ENCODE data around the gene KCNG3. TPM values are rescaled to one million over a fixed set of nuclear protein-coding genes. Genes with fewer than 3 reads are reported as not detected.
A peak's percentile ranks its signal among the peaks of the same experiment; 100 is the strongest.

Gene KCNG3, protein sequence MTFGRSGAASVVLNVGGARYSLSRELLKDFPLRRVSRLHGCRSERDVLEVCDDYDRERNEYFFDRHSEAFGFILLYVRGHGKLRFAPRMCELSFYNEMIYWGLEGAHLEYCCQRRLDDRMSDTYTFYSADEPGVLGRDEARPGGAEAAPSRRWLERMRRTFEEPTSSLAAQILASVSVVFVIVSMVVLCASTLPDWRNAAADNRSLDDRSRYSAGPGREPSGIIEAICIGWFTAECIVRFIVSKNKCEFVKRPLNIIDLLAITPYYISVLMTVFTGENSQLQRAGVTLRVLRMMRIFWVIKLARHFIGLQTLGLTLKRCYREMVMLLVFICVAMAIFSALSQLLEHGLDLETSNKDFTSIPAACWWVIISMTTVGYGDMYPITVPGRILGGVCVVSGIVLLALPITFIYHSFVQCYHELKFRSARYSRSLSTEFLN
- 0.55 and 0.79 TPM in 2 replicates for total RNA-seq

DNA sequence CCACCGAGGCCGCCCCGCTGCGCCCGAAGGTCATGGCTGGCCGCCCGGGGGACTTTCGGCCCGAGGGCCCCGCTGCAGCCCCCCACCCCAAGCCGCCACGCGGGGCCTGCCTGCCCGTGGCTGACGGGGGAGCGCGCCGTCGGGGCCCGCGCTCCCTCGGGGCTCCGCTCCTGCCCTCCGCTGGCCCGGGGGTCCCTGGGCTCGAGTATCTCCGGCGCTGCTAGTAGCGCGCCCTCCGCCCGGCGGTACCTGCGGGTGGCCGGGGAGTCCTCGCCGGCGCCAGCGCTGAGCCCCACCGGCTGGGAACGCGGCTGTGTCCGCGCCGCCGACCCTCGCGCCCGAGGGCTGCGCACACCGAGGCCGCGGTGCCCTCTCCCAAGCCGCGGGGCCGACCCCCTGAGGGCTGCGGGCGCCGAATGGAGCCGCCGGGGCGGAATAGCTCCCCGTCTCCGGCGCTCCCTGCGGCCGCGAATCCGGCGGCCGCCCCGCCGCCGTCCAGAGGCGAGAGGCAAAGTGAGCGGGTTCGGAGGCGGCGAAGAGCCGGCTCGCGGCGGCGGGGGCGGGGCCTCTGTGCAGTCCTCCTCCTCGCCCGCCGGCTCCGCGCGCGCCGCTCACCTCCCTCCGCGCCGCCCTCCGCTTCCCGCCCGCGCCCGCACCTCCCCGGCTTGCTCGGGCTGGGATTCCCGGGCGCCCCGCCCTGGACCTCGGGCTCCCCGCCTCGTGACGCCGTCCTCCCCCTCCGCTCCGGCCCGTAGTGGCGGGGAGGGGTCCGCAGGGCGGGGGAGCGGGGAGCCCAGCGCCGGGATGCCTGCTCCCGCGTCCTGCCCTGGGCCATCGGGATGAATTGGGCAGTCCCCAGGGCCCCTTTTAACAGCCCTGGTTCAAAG, at the start of gene KCNG3:
TSS of gene KCNG3 (minus strand) at position 515 of the 887 bp plus-strand sequence. CDS start at position 34, 481 bp downstream.
- Histone ChIP-seq H3K36me3 (ENCODE audit: control insufficient read depth, insufficient read depth, low read length) (no peaks in the 10 kb centered on the region), H3K4me3 (ENCODE audit: low read depth, low read length) (peak within 1 kb of the TSS; percentile 43), H3K27me3 (ENCODE audit: control insufficient read depth, insufficient read depth, low read length) (peaks cover 19% of the 10 kb centered on the region)
- DNase-seq (ENCODE audit: low read depth) = no peak
- TF ChIP-seq, protein P1, sequence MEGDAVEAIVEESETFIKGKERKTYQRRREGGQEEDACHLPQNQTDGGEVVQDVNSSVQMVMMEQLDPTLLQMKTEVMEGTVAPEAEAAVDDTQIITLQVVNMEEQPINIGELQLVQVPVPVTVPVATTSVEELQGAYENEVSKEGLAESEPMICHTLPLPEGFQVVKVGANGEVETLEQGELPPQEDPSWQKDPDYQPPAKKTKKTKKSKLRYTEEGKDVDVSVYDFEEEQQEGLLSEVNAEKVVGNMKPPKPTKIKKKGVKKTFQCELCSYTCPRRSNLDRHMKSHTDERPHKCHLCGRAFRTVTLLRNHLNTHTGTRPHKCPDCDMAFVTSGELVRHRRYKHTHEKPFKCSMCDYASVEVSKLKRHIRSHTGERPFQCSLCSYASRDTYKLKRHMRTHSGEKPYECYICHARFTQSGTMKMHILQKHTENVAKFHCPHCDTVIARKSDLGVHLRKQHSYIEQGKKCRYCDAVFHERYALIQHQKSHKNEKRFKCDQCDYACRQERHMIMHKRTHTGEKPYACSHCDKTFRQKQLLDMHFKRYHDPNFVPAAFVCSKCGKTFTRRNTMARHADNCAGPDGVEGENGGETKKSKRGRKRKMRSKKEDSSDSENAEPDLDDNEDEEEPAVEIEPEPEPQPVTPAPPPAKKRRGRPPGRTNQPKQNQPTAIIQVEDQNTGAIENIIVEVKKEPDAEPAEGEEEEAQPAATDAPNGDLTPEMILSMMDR (IDR thresholded peaks at IDR 0.05; ENCODE audit: insufficient read depth, low read length, poor library complexity, severe bottlenecking) = no peak

DNA sequence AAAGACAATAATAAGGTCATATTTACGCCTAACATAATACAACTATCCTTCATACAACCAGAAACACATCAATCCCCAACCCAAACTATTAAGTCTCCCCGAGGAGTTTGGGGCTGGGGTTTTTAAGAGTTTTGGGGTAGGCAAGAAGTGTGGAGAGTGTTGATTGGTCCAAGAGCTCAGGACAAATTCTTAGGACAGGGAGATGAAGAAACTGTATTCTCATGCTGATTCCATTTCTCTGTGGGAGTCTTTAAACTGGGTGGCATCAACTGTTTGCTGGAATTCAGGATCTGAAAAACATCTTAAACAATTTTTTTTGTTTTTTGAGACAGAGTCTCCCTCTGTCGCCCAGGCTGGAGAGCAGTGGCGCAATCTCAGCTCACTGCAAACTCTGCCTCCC, 49.1 kb upstream of the KCNG3 start:
- Histone ChIP-seq H3K36me3 (ENCODE audit: control insufficient read depth, insufficient read depth, low read length) (no peaks in the 10 kb centered on the region), H3K27me3 (ENCODE audit: control insufficient read depth, insufficient read depth, low read length) (no peaks in the 10 kb centered on the region), H3K4me3 (ENCODE audit: low read depth, low read length) (no peak overlapping the region)
- TF ChIP-seq, protein P1 (IDR thresholded peaks at IDR 0.05; ENCODE audit: insufficient read depth, low read length, poor library complexity, severe bottlenecking) = no peak
- no peak for DNase-seq (ENCODE audit: low read depth)

DNA sequence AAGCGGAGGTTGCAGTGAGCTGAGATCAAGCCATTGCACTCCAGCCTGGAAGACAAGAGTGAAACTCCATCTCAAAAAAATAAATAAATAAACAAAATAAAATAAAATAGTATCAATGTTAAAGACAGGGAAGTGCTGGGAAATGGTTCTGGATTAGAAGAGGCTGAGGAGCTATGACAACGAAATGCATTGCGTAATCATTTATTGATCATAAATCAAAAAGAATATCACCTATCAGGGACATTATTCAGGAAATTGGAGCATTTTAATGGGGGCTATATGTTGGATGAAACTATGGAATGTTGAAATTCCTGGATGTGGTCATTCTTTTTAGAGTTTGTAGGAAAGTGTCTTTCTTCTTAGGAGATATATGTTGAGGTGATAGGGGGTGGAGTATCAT, 43.7 kb upstream of the KCNG3 start:
- no peak for DNase-seq (ENCODE audit: low read depth)
- H3K27me3 ChIP-seq (ENCODE audit: control insufficient read depth, insufficient read depth, low read length) = no peaks in the 10 kb centered on the region
- no peak overlapping the region for H3K4me3 ChIP-seq (ENCODE audit: low read depth, low read length)
- TF ChIP-seq, protein P1 (IDR thresholded peaks at IDR 0.05; ENCODE audit: insufficient read depth, low read length, poor library complexity, severe bottlenecking) = no peak
- H3K36me3 ChIP-seq (ENCODE audit: control insufficient read depth, insufficient read depth, low read length) = no peaks in the 10 kb centered on the region

DNA sequence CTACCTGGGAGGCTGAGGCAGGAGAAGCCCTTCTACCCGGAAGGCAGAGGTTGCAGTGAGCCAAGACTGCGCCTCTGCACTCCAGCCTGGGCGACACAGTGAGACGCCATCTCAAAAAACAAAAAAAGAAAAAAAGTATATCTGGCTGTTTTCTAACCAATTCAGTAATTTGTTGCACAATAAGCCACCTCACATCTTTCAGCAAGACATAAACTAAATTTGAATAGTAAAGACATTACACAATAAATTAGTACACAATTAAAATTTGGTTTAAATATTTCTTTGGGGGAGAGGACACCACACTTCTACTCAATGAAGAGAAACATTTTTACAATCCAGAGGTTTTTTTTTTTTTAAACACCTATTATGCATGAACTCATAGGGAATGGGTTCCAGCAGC, 38.6 kb upstream of the KCNG3 start:
- H3K27me3 ChIP-seq (ENCODE audit: control insufficient read depth, insufficient read depth, low read length) = no peaks in the 10 kb centered on the region
- no peaks in the 10 kb centered on the region for H3K36me3 ChIP-seq (ENCODE audit: control insufficient read depth, insufficient read depth, low read length)
- no peak overlapping the region for H3K4me3 ChIP-seq (ENCODE audit: low read depth, low read length)
- TF ChIP-seq, protein P1 (IDR thresholded peaks at IDR 0.05; ENCODE audit: insufficient read depth, low read length, poor library complexity, severe bottlenecking) = no peak
- DNase-seq (ENCODE audit: low read depth) = no peak

DNA sequence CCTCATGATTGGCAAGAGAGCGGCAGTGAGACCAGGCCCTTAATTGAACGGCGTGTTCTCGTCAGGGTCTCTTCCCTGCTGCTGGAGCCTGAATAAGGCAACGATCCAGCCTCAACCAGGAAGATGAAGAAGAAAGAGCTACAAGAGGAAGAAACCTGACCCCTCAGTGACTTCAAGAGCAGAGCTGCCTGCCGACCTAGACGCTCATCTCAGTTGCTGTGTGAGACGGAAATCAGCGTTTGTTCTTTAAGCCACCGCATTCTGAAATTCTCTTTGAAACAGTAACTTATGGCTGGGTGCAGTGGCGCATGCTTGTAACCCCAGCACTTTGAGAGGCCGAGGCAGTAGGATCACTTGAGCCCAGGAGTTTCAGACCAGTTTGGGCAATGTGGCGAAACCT, 29.6 kb upstream of the KCNG3 start:
- TF ChIP-seq, protein P1 (IDR thresholded peaks at IDR 0.05; ENCODE audit: insufficient read depth, low read length, poor library complexity, severe bottlenecking) = no peak
- Histone ChIP-seq H3K36me3 (ENCODE audit: control insufficient read depth, insufficient read depth, low read length) (no peaks in the 10 kb centered on the region), H3K4me3 (ENCODE audit: low read depth, low read length) (no peak overlapping the region), H3K27me3 (ENCODE audit: control insufficient read depth, insufficient read depth, low read length) (no peaks in the 10 kb centered on the region)
- DNase-seq (ENCODE audit: low read depth) = no peak

Data from kidney epithelial cell (primary cell).